CD14-positive monocyte (primary cell): ENCODE measurements around the gene PSTPIP1. TPM values are rescaled to one million over a fixed set of nuclear protein-coding genes. Genes with fewer than 3 reads are reported as not detected.

Experiments
- DNase-seq, 3 donors: peaks; one replicate each; pipeline ENCODE4 v3.0.0-alpha.2; 2011 to 2022
- H2AFZ ChIP-seq: 2 replicates; pipeline ENCODE4 v1.6.0; 2012; ENCODE audit warnings: mild to moderate bottlenecking, low read depth, low read length, inconsistent platforms; ENCODE audit not compliant: insufficient read depth, poor library complexity, severe bottlenecking
- H3K27ac ChIP-seq, 2 donors: 1 replicate in 1 of 2; 2 replicates in 1 of 2; pipeline ENCODE4 v1.5.1; 2012 to 2013; ENCODE audit warnings: low read length in 2 of 2, control low read depth in 1 of 2, inconsistent platforms in 1 of 2, low read depth in 1 of 2, mild to moderate bottlenecking in 1 of 2
- H3K27me3 ChIP-seq, 2 donors: one replicate each; pipeline versions ENCODE4 v1.6.0 to v1.6.1; 2011 to 2013; ENCODE audit warnings: low read length in 2 of 2; ENCODE audit not compliant: control insufficient read depth in 2 of 2, insufficient read depth in 2 of 2
- H3K36me3 ChIP-seq, 2 donors: replicated peaks in 1 of 2; 1 replicate in 1 of 2; 2 replicates in 1 of 2; pipeline versions ENCODE4 v1.5.1 to v1.6.1; 2012 to 2013; ENCODE audit warnings: low read length in 2 of 2, control low read depth in 1 of 2, inconsistent platforms in 1 of 2, mild to moderate bottlenecking in 1 of 2; ENCODE audit not compliant: insufficient read depth in 2 of 2, control insufficient read depth in 1 of 2
- H3K4me1 ChIP-seq, 2 donors: 1 replicate in 1 of 2; 2 replicates in 1 of 2; pipeline versions ENCODE4 v1.5.1 to v1.6.1; 2012 to 2013; ENCODE audit warnings: low read length in 2 of 2, control low read depth in 1 of 2, inconsistent platforms in 1 of 2, mild to moderate bottlenecking in 1 of 2, moderate library complexity in 1 of 2; ENCODE audit not compliant: insufficient read depth in 2 of 2, control insufficient read depth in 1 of 2
- H3K4me2 ChIP-seq: replicated peaks from 2 replicates; pipeline ENCODE3; 2012; ENCODE audit warnings: low read length, moderate library complexity, mild to moderate bottlenecking; ENCODE audit not compliant: poor library complexity, severe bottlenecking; ENCODE audit errors: extremely low read depth
- H3K4me3 ChIP-seq, 3 experiments: fragments of 200-600 bp in 1 of 3; sonication (generic) in 1 of 3; replicated peaks in 1 of 3; 1 replicate in 2 of 3; 2 replicates in 1 of 3; pipeline ENCODE4 v1.5.1; 2011 to 2013; ENCODE audit warnings: low read length in 3 of 3, mild to moderate bottlenecking in 3 of 3, control low read depth in 2 of 3, low read depth in 2 of 3, inconsistent platforms in 1 of 3, moderate library complexity in 1 of 3
- H3K79me2 ChIP-seq: 2 replicates; pipeline ENCODE4 v1.6.0; 2012; ENCODE audit warnings: mild to moderate bottlenecking, control low read depth, inconsistent platforms, low read length, moderate library complexity; ENCODE audit not compliant: insufficient read depth
- H3K9ac ChIP-seq: 2 replicates; pipeline ENCODE4 v1.6.0; 2017; ENCODE audit warnings: low read length, mild to moderate bottlenecking; ENCODE audit not compliant: insufficient read depth, poor library complexity, severe bottlenecking
- H3K9me3 ChIP-seq, 2 donors: replicated peaks in 1 of 2; 1 replicate in 1 of 2; 2 replicates in 1 of 2; pipeline versions ENCODE4 v1.5.1 to v1.6.1; 2012 to 2013; ENCODE audit warnings: low read length in 2 of 2, control low read depth in 1 of 2; ENCODE audit not compliant: control insufficient read depth in 1 of 2, insufficient read depth in 1 of 2
- H4K20me1 ChIP-seq: 2 replicates; pipeline ENCODE4 v1.6.0; 2012; ENCODE audit warnings: mild to moderate bottlenecking, low read length, control low read depth, moderate library complexity; ENCODE audit not compliant: insufficient read depth
- H3K27ac Mint-ChIP-seq, 7 donors: one replicate each; pipeline ENCODE4 v1.8.0; 2020; ENCODE audit warnings: mild to moderate bottlenecking in 7 of 7, mixed read lengths in 7 of 7, moderate library complexity in 6 of 7, inconsistent platforms in 2 of 7
- H3K27me3 Mint-ChIP-seq, 3 donors: one replicate each; pipeline ENCODE4 v1.8.0; 2021 to 2022; ENCODE audit warnings: low read depth in 3 of 3, mild to moderate bottlenecking in 3 of 3, mixed read lengths in 3 of 3, moderate library complexity in 3 of 3, inconsistent platforms in 1 of 3
- H3K36me3 Mint-ChIP-seq, 2 donors: one replicate each; pipeline ENCODE4 v1.8.0; 2020; ENCODE audit warnings: mixed read lengths in 2 of 2, inconsistent platforms in 1 of 2, mild to moderate bottlenecking in 1 of 2
- H3K4me1 Mint-ChIP-seq: one replicate; pipeline ENCODE4 v1.8.0; 2020; ENCODE audit warnings: mild to moderate bottlenecking, mixed read lengths
- H3K4me3 Mint-ChIP-seq, 2 donors: one replicate each; pipeline ENCODE4 v1.8.0; 2020; ENCODE audit warnings: mild to moderate bottlenecking in 2 of 2, mixed read lengths in 2 of 2, moderate library complexity in 1 of 2
- H3K9me3 Mint-ChIP-seq, 7 donors: one replicate each; pipeline ENCODE4 v1.8.0; 2020 to 2022; ENCODE audit warnings: mixed read lengths in 7 of 7, mild to moderate bottlenecking in 6 of 7, moderate library complexity in 6 of 7, inconsistent platforms in 2 of 7
- WGBS: methylation state at CpG from one replicate; pipeline ENCODE4 v1.1.5; 2013; ENCODE audit warnings: missing lambda C conversion rate; ENCODE audit not compliant: insufficient coverage; 5-methylcytosine and 5-hydroxymethylcytosine counted together
- intact Hi-C, 2 donors: fragments of 100-400 bp; cut with micrococcal nuclease; formaldehyde crosslinking; loops; one replicate each; pipeline versions ENCODE4 v1.15.0 to v1.15.1; 2023
- polyA plus RNA-seq, 3 donors: library from polyadenylated mRNA; depleted of rRNA in 1 of 3; unstranded in 2 of 3; stranded (reverse) in 1 of 3; fragments of 300-500 nt in 2 of 3; fragments of >200 nt in 1 of 3; fragmentation: Illumina TruSeq in 2 of 3; gene quantifications; 1 replicate in 2 of 3; 2 replicates in 1 of 3; pipeline ENCODE4 v1.2.3, GENCODE V29; 2012 to 2021
- TF ChIP-seq, protein P1 (sequence below): fragments of 200-600 bp; IDR thresholded peaks from one replicate; pipeline ENCODE4 v1.8.0; 2022; ENCODE audit warnings: antibody characterized with exemption, mild to moderate bottlenecking

PSTPIP1 gene
- polyA plus RNA-seq, 3 donors, result 85.9 to 183 (median 86.8) TPM

DNA sequence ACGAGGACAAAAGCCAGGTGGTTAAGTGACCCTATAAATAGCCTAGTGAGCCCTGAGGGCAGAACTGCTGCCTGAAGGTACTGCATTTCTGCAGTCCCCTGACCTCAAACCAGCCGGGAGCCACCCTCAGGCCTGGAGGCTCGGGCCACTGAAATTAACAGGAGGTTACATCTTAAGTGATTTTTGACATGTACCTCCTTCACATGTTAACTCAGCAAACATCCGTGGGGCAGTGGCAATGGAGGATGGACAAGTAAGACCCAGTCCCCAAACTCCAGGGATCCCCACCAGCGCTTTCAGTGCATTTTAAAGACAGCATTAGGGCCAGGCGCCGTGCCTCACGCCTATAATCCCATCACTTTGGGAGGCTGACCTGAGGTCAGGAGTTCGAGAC lies 26.2 kb downstream of the PSTPIP1 start:
- no peak overlapping the region for H2AFZ ChIP-seq
- Mint-ChIP-seq H3K9me3 (peaks cover 0 to 2% (median 0%) of the 10 kb centered on the region in 7 donors), H3K4me1 (peaks cover 66% of the 10 kb centered on the region), H3K4me3 (no peak overlapping the region), H3K36me3 (peaks cover 66 to 94% of the 10 kb centered on the region in 2 donors), H3K27ac (peak overlapping the region in 6 of 7 donors; percentile 30 to 94 (median 72)), H3K27me3 (no peaks in the 10 kb centered on the region)
- intact Hi-C loops, result loop anchor here (5.0 to 10.0 kb wide), 2 partner anchors 49 to 474 kb away; no protein-coding TSS in a partner anchor
- WGBS, result 77% methylated on average over 5 of the region's 9 CpGs
- H3K9ac ChIP-seq, result peak overlapping the region; percentile 4
- peaks cover 97% of the 10 kb centered on the region for H3K79me2 ChIP-seq
- no peaks in the 10 kb centered on the region for H3K9me3 ChIP-seq
- DNase-seq, result no peak
- H3K27me3 ChIP-seq, result no peaks in the 10 kb centered on the region
- no peak overlapping the region for H3K4me2 ChIP-seq
- H3K36me3 ChIP-seq, result peaks cover 88 to 94% of the 10 kb centered on the region in 2 donors
- H3K27ac ChIP-seq, result peak overlapping the region in 1 of 2 donors; percentile 83
- peaks cover 40 to 51% of the 10 kb centered on the region in 2 donors for H3K4me1 ChIP-seq
- H3K4me3 ChIP-seq, result no peak overlapping the region
- TF ChIP-seq, protein P1, sequence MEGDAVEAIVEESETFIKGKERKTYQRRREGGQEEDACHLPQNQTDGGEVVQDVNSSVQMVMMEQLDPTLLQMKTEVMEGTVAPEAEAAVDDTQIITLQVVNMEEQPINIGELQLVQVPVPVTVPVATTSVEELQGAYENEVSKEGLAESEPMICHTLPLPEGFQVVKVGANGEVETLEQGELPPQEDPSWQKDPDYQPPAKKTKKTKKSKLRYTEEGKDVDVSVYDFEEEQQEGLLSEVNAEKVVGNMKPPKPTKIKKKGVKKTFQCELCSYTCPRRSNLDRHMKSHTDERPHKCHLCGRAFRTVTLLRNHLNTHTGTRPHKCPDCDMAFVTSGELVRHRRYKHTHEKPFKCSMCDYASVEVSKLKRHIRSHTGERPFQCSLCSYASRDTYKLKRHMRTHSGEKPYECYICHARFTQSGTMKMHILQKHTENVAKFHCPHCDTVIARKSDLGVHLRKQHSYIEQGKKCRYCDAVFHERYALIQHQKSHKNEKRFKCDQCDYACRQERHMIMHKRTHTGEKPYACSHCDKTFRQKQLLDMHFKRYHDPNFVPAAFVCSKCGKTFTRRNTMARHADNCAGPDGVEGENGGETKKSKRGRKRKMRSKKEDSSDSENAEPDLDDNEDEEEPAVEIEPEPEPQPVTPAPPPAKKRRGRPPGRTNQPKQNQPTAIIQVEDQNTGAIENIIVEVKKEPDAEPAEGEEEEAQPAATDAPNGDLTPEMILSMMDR, result no peak
- H4K20me1 ChIP-seq, result peaks cover 100% of the 10 kb centered on the region

DNA sequence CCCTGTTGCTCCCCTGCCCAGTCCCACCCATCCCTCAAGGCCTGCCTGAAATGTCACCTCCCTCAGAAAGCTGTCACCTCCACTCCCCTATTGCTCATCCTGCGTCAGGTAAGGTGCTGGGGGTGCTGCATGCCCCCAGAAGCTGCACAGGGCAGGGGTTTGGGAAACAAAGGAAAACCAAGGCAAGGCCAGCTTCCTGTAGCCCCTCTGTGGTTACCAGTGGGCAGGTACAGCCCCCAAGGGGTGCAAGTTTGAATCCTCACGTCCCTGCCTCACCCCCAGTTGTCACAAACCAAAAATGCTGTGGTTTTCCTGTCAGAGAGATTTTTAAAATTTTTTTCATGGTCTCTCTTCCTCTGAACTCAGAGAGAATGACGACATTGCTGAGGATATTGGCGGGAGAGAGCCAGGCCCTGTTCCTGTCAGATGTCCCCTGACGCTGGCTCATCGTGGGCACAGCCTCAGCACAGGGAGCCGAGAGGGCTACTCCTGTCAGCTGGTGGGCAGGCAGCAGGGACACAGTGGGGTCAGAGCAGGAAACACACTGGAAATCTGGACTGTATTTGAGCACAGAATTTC lies 27.0 kb downstream of the PSTPIP1 start:
- Histone ChIP-seq H3K27me3 (no peaks in the 10 kb centered on the region), H3K4me2 (no peak overlapping the region), H3K4me3 (no peak overlapping the region), H4K20me1 (peaks cover 100% of the 10 kb centered on the region), H3K36me3 (peaks cover 95 to 99% of the 10 kb centered on the region in 2 donors), H3K79me2 (peaks cover 97% of the 10 kb centered on the region), H2AFZ (no peak overlapping the region), H3K9ac (no peak overlapping the region), H3K4me1 (peaks cover 33 to 43% of the 10 kb centered on the region in 2 donors), H3K27ac (peak overlapping the region; percentile 13 to 68), H3K9me3 (no peaks in the 10 kb centered on the region)
- no peaks in the 10 kb centered on the region for H3K27me3 Mint-ChIP-seq
- H3K27ac Mint-ChIP-seq, result peak overlapping the region; percentile 56 to 94 (median 75)
- TF ChIP-seq, protein P1, result no peak
- DNase-seq, result no peak
- intact Hi-C loops, result loop anchor here (5.0 to 10.0 kb wide), 2 partner anchors 50 to 473 kb away; no protein-coding TSS in a partner anchor
- peaks cover 69 to 98% of the 10 kb centered on the region in 2 donors for H3K36me3 Mint-ChIP-seq
- H3K4me1 Mint-ChIP-seq, result peaks cover 58% of the 10 kb centered on the region
- H3K4me3 Mint-ChIP-seq, result no peak overlapping the region
- WGBS, result 0% methylated on average over 4 of the region's 7 CpGs
- H3K9me3 Mint-ChIP-seq, result peaks cover 0 to 2% (median 0%) of the 10 kb centered on the region in 7 donors
